ENCODE measurements around the gene NTM.

DNA sequence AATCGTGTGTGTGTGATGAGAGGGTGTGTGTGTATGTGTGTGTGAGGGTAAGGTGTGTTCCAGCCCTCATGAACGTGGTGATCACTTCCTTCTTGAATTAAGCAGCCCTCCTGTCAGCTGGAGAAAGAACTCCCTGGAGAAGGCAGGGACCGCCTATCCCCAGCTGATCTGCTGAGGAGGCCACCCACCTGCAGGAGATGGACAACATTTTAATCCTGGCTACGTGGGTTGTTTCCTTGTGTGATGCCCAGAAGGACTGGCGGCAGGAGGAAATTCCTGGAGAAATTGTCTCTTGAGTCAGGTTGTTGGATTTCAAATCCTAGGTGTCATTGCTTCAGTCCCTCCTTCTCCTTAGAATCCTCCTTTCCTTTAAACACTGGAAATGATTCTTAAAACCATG is 878.8 kb downstream of the NTM start:
- TF ChIP-seq CTCF (IDR thresholded peaks at IDR 0.05) (no peak), POLR2A (IDR thresholded peaks at IDR 0.05) (no peak)
